Stimulated activated CD4-positive, alpha-beta T cell treated with anti-CD3 and anti-CD28 coated beads, Interleukin-2, amount 100 ng/mL, for 4 hours (primary cell): ENCODE measurements around the gene KCNN1.
"Not testable (repeated sequence)": the region's sequence is repeated elsewhere in the genome, so short reads cannot be mapped to it uniquely, and the experiment has no call there.

Experiments
- DNase-seq: peaks from one replicate; pipeline ENCODE4 v3.0.0-alpha.2; 2020; ENCODE audit warnings: low read depth

The KCNN1 gene

DNA sequence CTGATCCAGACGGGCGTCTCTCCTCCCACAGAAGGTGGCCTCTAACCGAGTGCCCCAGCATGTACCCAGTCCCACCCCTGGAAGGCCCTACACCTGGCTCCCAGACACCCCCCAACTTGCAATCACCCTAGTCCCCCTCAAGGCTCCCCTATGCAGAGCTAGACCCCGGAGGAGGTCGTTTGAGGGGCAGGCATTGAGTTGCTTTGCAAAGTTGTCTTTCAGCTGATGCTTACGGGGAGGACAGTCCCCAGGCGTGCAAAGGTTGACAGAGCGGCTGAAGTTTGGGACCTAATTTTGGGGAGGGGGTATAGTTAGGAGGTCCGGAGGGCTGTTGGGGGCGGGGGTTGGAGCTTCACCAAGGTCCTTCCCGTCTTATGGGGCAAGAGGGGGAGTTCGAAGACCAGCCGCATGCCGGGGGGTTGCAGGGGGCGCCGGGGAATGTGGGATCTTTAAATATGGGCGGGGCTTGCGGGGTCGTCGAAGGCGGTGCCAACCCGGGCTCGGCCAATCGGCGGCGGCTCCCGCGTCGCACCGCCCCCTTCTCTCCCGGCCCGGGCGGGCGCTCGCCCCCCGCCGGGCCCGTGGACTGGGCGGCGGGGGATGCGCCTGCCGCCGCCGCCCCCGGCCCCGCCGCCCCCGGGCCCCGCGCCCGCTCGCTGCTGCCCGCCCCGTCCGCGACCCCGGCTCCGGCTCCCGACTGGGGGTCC lies at the start of gene KCNN1:
TSS of gene KCNN1 (plus strand) at position 558 of the 707 bp plus-strand sequence. CDS start 6,782 bp downstream, outside the sequence.
- DNase-seq: no peak

DNA sequence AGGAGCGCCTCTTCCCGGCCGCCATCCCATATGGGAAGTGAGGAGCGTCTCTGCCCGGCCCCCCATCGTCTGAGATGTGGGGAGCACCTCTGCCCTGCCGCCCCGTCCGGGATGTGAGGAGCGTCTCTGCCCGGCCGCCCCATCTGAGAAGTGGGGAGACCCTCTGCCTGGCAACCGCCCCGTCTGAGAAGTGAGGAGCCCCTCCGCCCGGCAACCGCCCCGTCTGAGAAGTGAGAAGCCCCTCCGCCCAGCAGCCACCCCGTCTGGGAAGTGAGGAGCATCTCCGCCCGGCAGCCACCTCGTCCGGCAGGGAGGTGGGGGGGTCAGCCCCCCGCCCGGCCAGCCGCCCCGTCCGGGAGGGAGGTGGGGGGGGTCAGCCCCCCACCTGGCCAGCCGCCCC lies 48.8 kb upstream of the KCNN1 start:
- not testable (repeated sequence) for DNase-seq

GRCh38 chr19:17919122-17919521 lies 47.8 kb upstream of the KCNN1 start:
- DNase-seq: not testable (repeated sequence)

DNA sequence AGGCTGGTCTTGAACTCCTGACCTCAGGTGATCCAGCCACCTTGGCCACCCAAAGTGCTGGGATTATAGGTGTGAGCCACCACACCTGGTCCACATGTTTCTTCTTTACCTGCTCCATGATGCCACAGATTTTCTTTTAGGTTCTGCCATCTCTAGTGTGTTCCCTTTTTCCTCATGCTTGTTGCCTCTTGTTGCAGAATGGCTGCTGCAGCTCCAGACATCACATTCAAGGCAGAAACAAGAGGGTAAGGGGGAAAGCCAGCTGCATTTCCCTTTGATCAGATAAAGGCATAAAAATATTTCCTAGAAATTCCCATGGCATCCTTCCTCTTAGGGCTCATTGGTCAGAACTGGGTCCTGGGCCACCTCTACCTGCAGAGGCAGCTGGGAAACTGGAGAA lies 46.4 kb upstream of the KCNN1 start:
- no peak for DNase-seq

DNA sequence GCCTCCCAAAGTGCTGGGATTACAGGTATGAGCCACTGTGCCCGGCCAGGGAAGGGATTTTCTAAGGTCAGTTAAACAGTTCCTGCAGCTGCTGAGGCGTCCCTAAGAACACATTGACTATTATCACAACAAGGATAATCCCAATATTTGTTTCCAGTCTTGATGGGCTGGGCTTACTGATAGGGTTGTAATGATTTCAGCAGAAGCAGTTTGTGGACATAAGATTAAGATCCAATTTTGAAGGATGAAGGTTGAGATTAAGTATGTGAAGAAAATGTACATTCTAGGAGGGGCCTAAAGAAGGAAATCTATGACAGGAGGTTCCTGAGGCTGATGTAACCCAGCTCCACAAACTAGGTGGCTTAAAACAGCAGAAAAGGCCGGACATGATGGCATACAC lies 44.8 kb upstream of the KCNN1 start:
- DNase-seq: no peak

DNA sequence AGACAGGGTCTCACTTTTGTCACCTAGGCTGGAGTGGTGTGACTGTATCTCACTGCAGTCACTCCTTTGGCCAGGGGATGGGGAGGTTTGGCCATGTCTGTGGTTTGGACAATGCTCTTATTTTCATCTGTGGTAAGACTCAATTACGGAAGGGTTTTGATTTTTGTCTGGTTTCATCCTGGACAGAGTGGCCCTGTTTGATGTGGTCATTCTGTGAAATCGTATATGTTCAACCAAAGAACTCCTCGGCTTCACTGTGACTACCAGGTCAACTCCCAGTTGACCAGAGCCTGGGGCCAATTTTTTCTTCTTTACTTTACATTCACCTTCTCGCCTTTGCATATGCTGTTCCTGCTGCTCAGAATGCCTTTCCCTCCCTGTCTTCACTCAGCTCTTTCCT lies 40.9 kb upstream of the KCNN1 start:
- no peak for DNase-seq

DNA sequence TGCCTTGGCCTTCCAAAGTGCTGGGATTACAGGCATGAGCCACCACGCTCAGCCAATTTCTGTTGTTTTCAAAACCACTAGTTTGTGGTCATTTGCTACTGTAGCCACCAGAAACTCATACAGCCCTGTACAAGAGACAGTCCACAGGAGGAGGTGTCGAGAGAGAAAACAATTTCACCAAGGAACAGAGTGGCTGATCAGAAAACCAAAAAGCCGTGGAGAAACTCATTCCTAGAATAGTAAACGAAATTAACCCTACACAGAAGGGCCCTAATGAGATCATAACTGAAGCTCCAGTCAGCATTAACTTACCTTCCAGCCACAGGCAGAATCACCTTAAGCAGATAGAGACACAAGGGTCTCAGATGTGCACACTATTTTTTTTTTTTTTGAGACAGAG lies 37.9 kb upstream of the KCNN1 start:
- DNase-seq: no peak

DNA sequence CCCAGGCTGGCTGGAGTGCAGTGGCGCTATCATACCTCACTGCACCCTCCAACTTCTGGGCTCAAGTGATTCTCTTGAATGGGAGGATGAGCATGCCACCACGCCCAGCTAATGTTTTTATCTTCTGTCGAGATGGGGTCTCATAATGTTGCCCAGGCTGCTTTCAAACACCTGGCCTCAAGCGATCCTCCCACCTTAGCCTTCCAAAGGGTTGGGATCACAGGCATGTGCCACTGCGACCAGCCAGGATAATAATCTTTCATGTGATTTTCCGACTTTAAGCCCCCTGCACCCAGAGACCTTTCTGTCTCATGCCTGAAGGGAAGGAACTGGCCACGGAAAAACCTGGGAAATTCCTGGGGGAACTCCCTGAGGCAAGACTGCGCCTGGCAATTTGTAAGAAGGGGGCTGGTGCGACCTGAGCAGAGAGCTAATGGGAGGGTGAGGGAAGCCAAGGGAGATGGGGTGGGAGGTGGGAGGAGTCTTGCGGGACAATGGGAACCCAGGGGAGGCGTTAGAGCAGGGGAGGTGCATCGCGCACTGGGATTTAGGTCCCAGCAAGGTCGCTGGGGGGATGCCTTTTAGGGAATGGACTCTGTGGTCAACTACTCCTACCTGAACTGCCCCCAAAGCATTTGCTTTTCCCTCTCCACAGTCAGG lies 35.2 kb upstream of the KCNN1 start:
- no peak for DNase-seq

DNA sequence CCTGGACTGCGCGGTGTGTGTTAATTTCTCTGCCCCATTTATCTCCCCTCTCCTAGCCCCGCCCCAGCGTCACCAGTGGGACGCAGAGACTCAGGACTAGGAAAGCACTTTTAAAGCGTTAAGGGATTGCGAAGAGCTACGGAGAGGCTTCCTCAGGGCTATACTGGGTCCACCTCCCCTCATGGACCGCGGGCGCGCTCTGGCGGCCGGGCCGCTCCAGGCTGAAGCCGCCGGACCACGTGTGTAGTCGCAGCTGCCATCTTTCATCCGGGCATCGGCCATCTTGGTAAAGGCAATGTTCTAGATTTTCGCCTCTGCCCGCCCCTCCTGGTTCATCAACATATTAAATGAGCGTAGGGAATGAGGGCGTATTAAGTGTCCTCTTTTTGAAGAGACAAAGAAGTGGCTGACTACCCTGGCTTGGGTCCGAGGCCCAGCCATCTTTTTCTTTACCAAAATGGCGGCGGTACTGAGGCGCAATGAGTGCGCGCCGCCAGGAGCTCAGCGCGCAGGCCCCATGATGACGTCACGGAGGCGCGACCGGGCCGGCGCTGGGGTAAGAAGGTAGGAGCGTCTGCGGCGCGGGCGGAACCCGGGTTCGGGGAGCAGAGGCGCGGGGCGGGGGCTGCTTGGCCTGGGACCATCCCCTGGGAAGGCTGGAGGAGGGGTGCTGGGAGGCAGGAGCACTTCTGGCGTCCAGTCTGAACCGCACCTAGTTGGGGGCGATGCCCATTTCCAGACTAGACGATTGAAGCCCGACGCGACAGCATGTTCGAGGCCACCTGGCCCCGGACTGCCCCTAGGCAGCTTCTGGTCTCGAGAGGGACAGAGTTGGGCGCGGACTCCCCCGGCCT lies 34.2 kb upstream of the KCNN1 start, which contains the start of gene CCDC124:
TSS of gene CCDC124 (plus strand) at position 531 of the 854 bp plus-strand sequence. CDS start 3,406 bp downstream, outside the sequence.
- DNase-seq: peak; percentile 88

GRCh38 chr19:17933414-17934129 lies 33.3 kb upstream of the KCNN1 start:
- DNase-seq: no peak

GRCh38 chr19:17936379-17936778 lies 30.5 kb upstream of the KCNN1 start:
- DNase-seq: no peak

DNA sequence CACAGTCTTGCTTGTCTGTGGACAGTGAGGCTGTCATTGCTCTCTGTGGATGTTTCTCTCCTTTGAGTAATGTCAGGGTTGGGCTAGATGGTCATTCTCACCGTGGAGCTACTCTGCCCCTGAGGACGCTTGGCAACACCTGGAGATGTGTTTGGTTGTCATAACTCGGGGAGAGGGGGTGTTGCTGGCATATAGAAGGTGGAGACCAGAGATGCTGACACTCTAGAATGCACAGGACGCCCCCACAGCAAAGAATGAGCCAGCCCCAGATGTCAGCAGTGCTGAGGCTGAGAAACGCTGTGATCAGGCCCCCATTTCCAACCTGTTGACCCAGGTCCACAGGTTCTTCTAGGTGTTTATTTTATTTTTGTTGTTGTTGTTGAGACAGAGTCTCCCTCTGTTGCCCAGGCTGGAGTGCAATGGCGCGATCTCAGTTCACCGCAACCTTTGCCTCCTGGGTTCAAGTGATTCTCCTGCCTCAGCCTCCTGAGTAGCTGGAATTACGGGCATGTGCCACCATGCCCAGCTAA lies 29.5 kb upstream of the KCNN1 start:
- no peak for DNase-seq

DNA sequence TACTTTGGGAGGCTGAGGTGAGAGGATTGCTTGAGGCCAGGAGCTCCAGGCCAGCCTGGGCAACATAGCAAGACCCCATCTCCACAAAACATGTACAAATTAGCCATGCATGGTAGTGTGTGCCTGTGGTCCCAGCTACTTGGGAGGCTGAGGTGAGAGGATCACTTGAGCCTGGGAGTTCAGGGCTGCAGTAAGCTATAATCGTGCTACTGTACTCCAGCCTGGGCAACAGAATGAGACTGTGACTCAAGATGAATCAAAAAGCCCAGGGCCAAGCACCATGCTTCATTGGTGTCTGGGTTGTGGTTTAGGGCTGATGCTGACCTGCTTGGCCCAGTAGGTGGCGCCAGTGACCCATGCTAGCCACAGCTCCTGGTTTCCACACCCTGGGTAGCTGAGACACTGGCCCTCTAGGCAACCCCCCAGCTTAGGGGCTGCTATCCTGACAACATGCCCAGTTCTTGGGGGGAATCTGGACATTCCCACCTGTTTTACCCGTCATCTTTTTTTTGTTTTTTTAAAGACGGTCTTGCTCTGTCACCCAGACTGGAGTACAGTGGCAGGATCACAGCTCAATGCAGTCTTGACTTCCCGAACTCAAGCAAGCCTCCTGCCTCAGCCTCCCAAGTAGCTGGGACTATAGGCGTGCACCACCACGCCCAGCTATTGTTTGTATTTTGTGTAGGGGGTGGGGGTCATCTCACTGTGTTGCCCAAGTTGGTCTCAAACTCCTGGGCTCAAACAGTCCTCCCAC lies 28.6 kb upstream of the KCNN1 start:
- DNase-seq: peak; percentile 70

GRCh38 chr19:17942181-17942580 lies 24.7 kb upstream of the KCNN1 start:
- no peak for DNase-seq

DNA sequence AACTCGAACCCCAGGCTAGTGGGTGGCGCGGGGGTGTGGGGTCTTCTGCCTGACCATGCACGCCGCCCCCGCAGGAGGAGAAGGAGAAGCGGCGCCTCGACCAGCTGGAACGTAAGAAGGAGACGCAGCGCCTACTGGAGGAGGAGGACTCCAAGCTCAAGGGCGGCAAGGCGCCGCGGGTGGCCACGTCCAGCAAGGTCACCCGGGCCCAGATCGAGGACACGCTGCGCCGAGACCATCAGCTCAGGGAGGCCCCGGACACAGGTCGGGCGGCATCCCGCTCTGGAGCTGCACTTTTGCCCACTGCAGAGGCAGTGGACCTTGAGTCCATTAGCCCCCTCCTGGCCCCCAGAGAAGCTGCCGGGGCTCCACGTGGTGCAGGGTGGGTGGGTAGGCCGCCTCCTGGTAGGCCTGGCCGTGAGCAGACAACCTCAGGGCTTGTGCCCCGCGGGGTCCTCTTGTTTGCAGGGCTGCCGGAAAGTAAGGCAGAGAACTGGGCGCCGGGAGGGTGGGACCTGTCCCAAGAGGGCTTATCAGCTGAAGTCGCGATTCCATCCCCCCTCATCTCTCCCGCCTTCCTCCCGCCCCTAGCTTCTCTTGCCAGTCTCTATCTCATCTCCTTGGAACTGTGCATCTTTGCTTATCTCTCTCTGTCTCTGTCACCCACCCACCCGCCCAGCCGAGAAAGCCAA lies 24.2 kb upstream of the KCNN1 start:
- DNase-seq: no peak

DNA sequence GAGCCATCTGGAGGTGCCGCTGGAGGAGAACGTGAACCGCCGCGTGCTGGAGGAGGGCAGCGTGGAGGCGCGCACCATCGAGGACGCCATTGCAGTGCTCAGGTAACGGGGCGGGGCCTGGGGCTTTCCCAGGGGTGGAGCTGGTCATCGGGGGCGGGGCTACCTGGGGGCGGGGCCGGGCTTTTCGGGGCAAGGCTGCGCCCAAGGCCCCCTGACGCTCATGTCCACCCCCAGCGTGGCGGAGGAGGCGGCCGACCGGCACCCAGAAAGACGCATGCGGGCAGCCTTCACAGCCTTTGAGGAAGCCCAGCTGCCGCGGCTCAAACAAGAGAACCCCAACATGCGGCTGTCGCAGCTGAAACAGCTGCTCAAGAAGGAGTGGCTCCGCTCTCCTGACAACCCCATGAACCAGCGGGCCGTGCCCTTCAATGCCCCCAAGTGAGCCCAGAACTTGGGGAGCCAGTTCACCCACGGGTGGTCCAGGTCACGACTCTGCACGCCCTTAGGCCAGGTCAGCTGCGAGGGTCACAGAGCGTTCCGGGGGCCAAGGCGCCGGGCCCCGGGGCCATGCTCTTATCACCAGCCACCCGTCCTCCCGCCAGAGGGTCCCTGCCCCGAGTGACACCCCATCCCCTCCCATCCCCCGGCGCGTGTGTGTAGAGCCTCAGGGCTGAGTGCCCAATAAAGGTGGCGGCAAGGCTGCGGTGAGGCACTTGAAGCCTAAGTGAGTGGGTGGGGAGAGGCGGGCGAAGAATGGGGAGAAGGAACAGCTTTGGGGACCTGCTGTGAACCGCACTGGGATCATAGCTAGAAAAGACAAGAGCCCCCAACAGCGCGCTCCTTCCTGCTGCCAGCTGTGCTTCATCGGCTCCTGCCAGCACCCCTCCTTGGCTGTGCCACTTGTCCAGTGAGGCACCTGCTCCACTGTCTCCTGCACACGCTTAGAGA lies 23.4 kb upstream of the KCNN1 start:
- DNase-seq: no peak

- DNase-seq: no peak
Observed at GRCh38 chr19:17944301-17944700, 22.6 kb upstream of the KCNN1 start.

DNA sequence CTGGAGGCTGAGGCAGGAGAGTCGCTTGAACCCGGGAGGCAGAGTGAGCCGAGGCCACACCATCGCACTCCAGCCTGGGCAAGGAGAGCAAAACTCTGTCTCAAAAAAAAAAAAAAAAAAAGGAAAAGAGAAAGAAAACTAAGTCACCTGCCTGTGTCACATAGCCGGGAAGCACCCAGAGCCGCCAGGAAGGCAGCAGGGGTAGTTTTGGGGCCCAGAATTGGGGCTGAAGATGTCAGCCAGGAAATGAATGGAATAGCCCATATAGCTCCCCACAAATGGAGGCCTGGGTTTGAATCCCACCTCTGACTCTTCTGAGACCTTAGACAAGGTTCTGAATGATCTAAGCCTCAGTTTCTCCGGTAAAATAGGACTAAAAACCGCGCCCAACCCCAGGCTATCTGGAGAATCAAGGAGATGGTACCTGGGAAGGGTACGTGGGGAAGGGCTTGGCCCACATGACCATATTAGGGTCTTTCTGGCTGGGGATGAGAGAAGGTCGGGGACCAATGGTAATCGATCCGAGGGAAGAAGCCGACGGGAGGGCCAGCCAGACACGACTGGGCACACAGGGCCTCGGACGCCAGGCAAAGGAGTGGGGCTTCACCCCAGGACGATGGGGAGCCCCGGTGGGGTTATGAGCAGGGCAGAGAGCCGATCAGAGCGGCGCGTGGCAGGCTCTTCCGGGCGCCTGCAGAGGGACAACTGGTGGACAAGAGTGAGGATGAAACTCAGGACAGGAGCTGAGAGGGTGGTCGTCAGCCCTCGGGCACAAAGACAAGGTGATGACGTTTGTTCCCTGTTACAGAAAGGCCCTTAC lies 19.7 kb upstream of the KCNN1 start:
- DNase-seq: no peak
